Lower leg skin (tissue), 3 donors: Measurements from ENCODE around the gene CSNK1G2.

ENCODE experiments used
- CTCF ChIP-seq, 3 donors: fragments of 450-650 bp; IDR thresholded peaks; one replicate each; pipeline ENCODE4 v1.5.1; 2016; ENCODE audit warnings: antibody characterized with exemption in 3 of 3, mild to moderate bottlenecking in 3 of 3, moderate library complexity in 2 of 3
- POLR2A ChIP-seq, 2 donors: fragments of 450-650 bp; IDR thresholded peaks; one replicate each; pipeline ENCODE4 v1.6.1; 2016 to 2017; ENCODE audit warnings: antibody characterized with exemption in 2 of 2, mild to moderate bottlenecking in 1 of 2, moderate library complexity in 1 of 2

- TF ChIP-seq POLR2A (IDR thresholded peaks at IDR 0.05): no peak
- no peak for TF ChIP-seq CTCF (IDR thresholded peaks at IDR 0.05)
These were observed 30.0 kb downstream of the CSNK1G2 start for GRCh38 chr19:1970806-1971502.
